VCaP (cell line): ENCODE results near the gene TBX4.

Experiments
- H3K27ac ChIP-seq: fragments of 450-650 bp; 2 replicates; pipeline ENCODE4 v1.5.1; 2017
- CTCF ChIP-seq: fragments of 450-650 bp; conservative IDR thresholded peaks from 2 replicates; pipeline ENCODE4 v1.5.1; 2017; ENCODE audit warnings: mild to moderate bottlenecking, moderate library complexity

TBX4 gene

GRCh38 chr17:61452301-61453290 is at the start of gene TBX4:
Gene TBX4, plus strand, starts transcription at chr17:61452422. Its CDS starts 4,069 bp downstream, at chr17:61456491.
- TF ChIP-seq CTCF: no peak

DNA sequence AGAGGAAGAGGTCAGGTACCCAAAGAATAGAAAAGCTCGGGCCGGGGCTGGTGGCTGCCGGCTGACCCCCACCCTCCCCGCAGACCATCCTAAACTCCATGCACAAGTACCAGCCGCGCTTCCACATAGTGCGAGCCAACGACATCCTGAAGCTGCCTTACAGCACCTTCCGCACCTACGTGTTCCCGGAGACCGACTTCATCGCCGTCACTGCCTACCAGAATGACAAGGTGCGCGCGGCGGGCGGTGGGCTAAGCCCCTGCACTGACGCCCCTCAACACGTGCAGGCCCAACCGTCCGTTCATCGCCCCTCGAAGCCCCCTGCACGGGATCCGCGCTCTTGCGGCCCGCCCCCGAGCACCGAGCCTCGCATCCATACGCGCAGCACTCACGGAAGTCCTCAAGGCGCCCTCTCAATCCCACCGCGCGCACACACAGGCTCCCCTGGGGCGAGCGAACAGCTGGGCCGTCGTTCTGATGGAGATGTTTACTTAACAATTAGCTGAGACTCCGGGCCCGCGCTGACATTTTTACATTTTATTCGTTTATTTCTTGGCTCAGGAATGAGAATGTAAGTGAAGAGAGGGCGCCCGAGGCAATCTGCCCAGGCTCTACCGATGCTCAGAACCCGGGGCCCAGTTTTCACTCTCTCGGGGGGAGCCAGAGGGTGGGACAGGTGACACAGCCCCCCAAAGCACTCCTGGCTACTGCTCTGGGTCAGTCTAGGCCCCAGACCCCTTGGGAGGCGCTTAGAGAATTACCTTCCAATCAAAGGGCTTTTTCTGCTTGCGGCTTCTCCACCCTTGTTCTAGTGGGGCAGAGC is 49.0 kb upstream of the TBX4 start:
- TF ChIP-seq CTCF: no peak
- no peak overlapping the region for H3K27ac ChIP-seq

More at GRCh38 chr17:61452301-61453290, at the start of gene TBX4:
- no peak within 1 kb of the TSS for H3K27ac ChIP-seq

GRCh38 chr17:61403801-61404662 is 48.2 kb upstream of the TBX4 start:
- H3K27ac ChIP-seq: no peak overlapping the region
- no peak for TF ChIP-seq CTCF

- H3K27ac ChIP-seq: no peak overlapping the region
- no peak for TF ChIP-seq CTCF
Measured at GRCh38 chr17:61404663-61404912, 47.6 kb upstream of the TBX4 start.

- no peak overlapping the region for H3K27ac ChIP-seq
- no peak for TF ChIP-seq CTCF
Measured at GRCh38 chr17:61404913-61405685, 47.1 kb upstream of the TBX4 start.

GRCh38 chr17:61405686-61406536 is 46.3 kb upstream of the TBX4 start:
- no peak overlapping the region for H3K27ac ChIP-seq
- no peak for TF ChIP-seq CTCF
